Measurements from ENCODE around the gene DDX60.

DNA sequence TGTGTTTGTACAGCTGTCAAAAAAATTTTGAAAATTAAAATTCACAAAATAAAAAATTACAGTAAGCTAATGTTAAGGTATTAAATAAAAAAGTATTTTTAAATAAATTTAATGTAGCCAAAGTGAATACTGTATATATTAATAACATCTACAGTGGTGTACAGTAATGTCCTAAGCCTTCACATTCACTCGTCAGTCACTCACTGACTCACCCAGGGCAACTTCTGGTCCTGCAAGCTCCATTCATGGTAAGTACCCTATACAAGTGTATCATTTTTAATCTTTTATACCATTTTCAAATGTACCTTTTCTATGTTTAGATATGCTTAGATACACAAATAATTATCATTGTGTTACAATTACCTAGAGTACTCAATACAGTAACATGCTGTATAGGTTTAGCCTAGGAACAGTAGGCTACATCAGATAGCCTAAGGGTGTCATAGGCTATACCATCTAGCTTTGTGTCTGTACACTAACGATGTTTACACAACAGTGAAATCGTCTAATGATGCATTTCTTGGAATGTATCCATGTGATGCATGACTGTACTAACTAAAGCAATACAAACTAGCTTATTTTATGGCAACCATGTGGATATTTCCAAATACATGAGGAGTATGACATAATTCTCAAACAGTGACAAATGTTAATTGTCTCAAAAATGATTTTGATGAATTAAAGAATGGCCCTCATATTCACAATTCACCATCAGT, 13.7 kb downstream of the DDX60 start:
- TF ChIP-seq, protein P1, sequence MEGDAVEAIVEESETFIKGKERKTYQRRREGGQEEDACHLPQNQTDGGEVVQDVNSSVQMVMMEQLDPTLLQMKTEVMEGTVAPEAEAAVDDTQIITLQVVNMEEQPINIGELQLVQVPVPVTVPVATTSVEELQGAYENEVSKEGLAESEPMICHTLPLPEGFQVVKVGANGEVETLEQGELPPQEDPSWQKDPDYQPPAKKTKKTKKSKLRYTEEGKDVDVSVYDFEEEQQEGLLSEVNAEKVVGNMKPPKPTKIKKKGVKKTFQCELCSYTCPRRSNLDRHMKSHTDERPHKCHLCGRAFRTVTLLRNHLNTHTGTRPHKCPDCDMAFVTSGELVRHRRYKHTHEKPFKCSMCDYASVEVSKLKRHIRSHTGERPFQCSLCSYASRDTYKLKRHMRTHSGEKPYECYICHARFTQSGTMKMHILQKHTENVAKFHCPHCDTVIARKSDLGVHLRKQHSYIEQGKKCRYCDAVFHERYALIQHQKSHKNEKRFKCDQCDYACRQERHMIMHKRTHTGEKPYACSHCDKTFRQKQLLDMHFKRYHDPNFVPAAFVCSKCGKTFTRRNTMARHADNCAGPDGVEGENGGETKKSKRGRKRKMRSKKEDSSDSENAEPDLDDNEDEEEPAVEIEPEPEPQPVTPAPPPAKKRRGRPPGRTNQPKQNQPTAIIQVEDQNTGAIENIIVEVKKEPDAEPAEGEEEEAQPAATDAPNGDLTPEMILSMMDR (IDR thresholded peaks at IDR 0.05; ENCODE audit: insufficient read depth, low read length, poor library complexity, severe bottlenecking): no peak
- no peak for TF ChIP-seq EZH2phosphoT487 (conservative IDR thresholded peaks at IDR 0.05; ENCODE audit: low read length)
